Activated CD8-positive, alpha-beta memory T cell treated with anti-CD3 and anti-CD28 coated beads, Interleukin-2, amount 50 U/mL, for 4 hours (primary cell): ENCODE measurements around the gene ZFR2.

Source experiments
- DNase-seq: peaks from one replicate; pipeline ENCODE4 v3.0.0-alpha.2; 2020

The ZFR2 gene

GRCh38 chr19:3810708-3811355 is 58.0 kb downstream of the ZFR2 start:
- DNase-seq, result no peak

- DNase-seq, result no peak
Measured at GRCh38 chr19:3809881-3810707, 58.7 kb downstream of the ZFR2 start.

- DNase-seq, result no peak
Measured at GRCh38 chr19:3808420-3809143, 60.3 kb downstream of the ZFR2 start.

- DNase-seq, result no peak
Measured at GRCh38 chr19:3807574-3808354, 61.1 kb downstream of the ZFR2 start.

GRCh38 chr19:3807131-3807480 is 61.7 kb downstream of the ZFR2 start:
- DNase-seq, result no peak

GRCh38 chr19:3805859-3806258 is 63.0 kb downstream of the ZFR2 start:
- DNase-seq, result no peak

GRCh38 chr19:3804429-3804828 is 64.4 kb downstream of the ZFR2 start:
- no peak for DNase-seq

- no peak for DNase-seq
Measured at GRCh38 chr19:3803986-3804385, 64.9 kb downstream of the ZFR2 start.

- DNase-seq, result no peak
Measured at GRCh38 chr19:3803114-3803888, 65.5 kb downstream of the ZFR2 start.

GRCh38 chr19:3801412-3802096 is 67.3 kb downstream of the ZFR2 start:
- DNase-seq, result peak; percentile 76

GRCh38 chr19:3800996-3801395 is 67.8 kb downstream of the ZFR2 start:
- no peak for DNase-seq

GRCh38 chr19:3798137-3798536 is 70.7 kb downstream of the ZFR2 start:
- DNase-seq, result no peak

GRCh38 chr19:3796358-3796757 is 72.5 kb downstream of the ZFR2 start:
- no peak for DNase-seq

- no peak for DNase-seq
Measured at GRCh38 chr19:3793799-3794198, 75.0 kb downstream of the ZFR2 start.

- no peak for DNase-seq
Measured at GRCh38 chr19:3792114-3792513, 76.7 kb downstream of the ZFR2 start.

GRCh38 chr19:3790941-3791340 is 77.9 kb downstream of the ZFR2 start:
- no peak for DNase-seq

- DNase-seq, result no peak
Measured at GRCh38 chr19:3790209-3790734, 78.6 kb downstream of the ZFR2 start.

GRCh38 chr19:3788996-3789778 is 79.7 kb downstream of the ZFR2 start:
- no peak for DNase-seq

- peak; percentile 60 for DNase-seq
Measured at GRCh38 chr19:3785938-3786824, 82.7 kb downstream of the ZFR2 start, which contains the start of gene MATK. TSS of gene MATK (minus strand) at chr19:3786381. CDS start at chr19:3785135, 1,246 bp downstream.
